A673 (cell line): Measurements from ENCODE around the gene GALNT9. TPM values are rescaled to one million over a fixed set of nuclear protein-coding genes. Genes with fewer than 3 reads are reported as not detected.
"Not testable (repeated sequence)": the region's sequence is repeated elsewhere in the genome, so short reads cannot be mapped to it uniquely, and the experiment has no call there.

Experiments used
- BruUV-seq: library from RNA; stranded (reverse); fragments of 400-500 nt; replicated peaks from 2 replicates; lab custom pipeline; 2021; lab: Mats Ljungman, UMichigan
- CTCF ChIA-PET: fragments of 300-600 bp; sonication (Branson Sonifier 250); formaldehyde crosslinking; loops from one replicate; lab custom pipeline; 2022; ENCODE audit warnings: antibody characterized with exemption; lab: Charles Lee
- POLR2A ChIA-PET: fragments of 300-600 bp; sonication (Branson Sonifier 250); formaldehyde crosslinking; loops from one replicate; lab custom pipeline; 2022; ENCODE audit warnings: antibody characterized with exemption; ENCODE audit not compliant: low non-redundant PET; lab: Charles Lee
- DNase-seq: peaks from one replicate; pipeline ENCODE4 v3.0.0-alpha.2; 2015; ENCODE audit warnings: low spot score
- H3K27ac ChIP-seq: fragments of 200-600 bp; sonication (generic); 2 replicates; pipeline ENCODE4 v1.5.1; 2016; ENCODE audit warnings: mixed run types, low read depth, mild to moderate bottlenecking, mixed read lengths, antibody characterized with exemption, low read length; ENCODE audit not compliant: poor library complexity, severe bottlenecking
- H3K27me3 ChIP-seq: fragments of 200-600 bp; sonication (generic); replicated peaks from 2 replicates; pipeline ENCODE4 v1.6.1; 2017; ENCODE audit warnings: mixed run types, low read depth, mild to moderate bottlenecking, mixed read lengths, antibody characterized with exemption, low read length; ENCODE audit not compliant: insufficient read depth, poor library complexity
- H3K36me3 ChIP-seq: fragments of 200-600 bp; sonication (generic); 2 replicates; pipeline ENCODE4 v1.6.1; 2016; ENCODE audit warnings: mixed run types, mild to moderate bottlenecking, mixed read lengths, antibody characterized with exemption, low read length; ENCODE audit not compliant: insufficient read depth, poor library complexity, severe bottlenecking
- H3K4me1 ChIP-seq: fragments of 200-600 bp; sonication (generic); 2 replicates; pipeline ENCODE4 v1.6.1; 2017; ENCODE audit warnings: mixed run types, mild to moderate bottlenecking, mixed read lengths, antibody characterized with exemption, low read length; ENCODE audit not compliant: insufficient read depth, poor library complexity, severe bottlenecking
- H3K4me3 ChIP-seq: fragments of 200-600 bp; sonication (generic); 2 replicates; pipeline ENCODE4 v1.5.1; 2016; ENCODE audit warnings: low read depth, mixed run types, mild to moderate bottlenecking, mixed read lengths, low read length; ENCODE audit not compliant: poor library complexity, severe bottlenecking
- H3K9me3 ChIP-seq: fragments of 200-600 bp; sonication (generic); 2 replicates; pipeline ENCODE4 v1.6.1; 2016; ENCODE audit warnings: mixed run types, low read depth, mild to moderate bottlenecking, mixed read lengths, antibody characterized with exemption, low read length; ENCODE audit not compliant: poor library complexity, severe bottlenecking
- CTCF ChIP-seq: fragments of 300-800, 200-600 bp; sonication (generic); conservative IDR thresholded peaks from 2 replicates; pipeline ENCODE4 v1.5.1; 2017; ENCODE audit warnings: low read depth, mild to moderate bottlenecking, antibody characterized with exemption, low read length, moderate library complexity, mixed read lengths
- EZH2 ChIP-seq: fragments of 200-600 bp; sonication (generic); IDR thresholded peaks from 2 replicates; pipeline ENCODE4 v1.6.1; 2017; ENCODE audit warnings: borderline replicate concordance, low read depth, mild to moderate bottlenecking, mixed read lengths, antibody characterized with exemption, low read length; ENCODE audit not compliant: poor library complexity, severe bottlenecking
- intact Hi-C: fragments of 100-400 bp; cut with micrococcal nuclease; formaldehyde crosslinking; loops from one replicate; pipeline ENCODE4 v1.10.0; 2022; ENCODE audit not compliant: unreplicated experiment
- total RNA-seq: library from RNA; stranded (reverse); gene quantifications from 2 replicates; pipeline ENCODE4 v1.2.3, GENCODE V29; 2021

GALNT9 gene
- total RNA-seq, 1 experiment from 2014 or later: 7.4 TPM

- no TSS peak for BruUV-seq
- ChIA-PET CTCF (no interaction called here), POLR2A (no interaction called here)
- Histone ChIP-seq H3K4me3 (no peak overlapping the region), H3K4me1 (peaks cover 10% of the 10 kb centered on the region), H3K9me3 (no peaks in the 10 kb centered on the region), H3K27me3 (no peaks in the 10 kb centered on the region), H3K36me3 (no peaks in the 10 kb centered on the region), H3K27ac (no peak overlapping the region)
- TF ChIP-seq CTCF (no peak), EZH2 (no peak)
- DNase-seq: no peak
- intact Hi-C loops: no loop called here
These were observed 83.8 kb downstream of the GALNT9 start for GRCh38 chr12:132245521-132246101.

GRCh38 chr12:132244724-132245295 lies 84.6 kb downstream of the GALNT9 start:
- Histone ChIP-seq H3K27ac (no peak overlapping the region), H3K4me1 (peaks cover 18% of the 10 kb centered on the region), H3K27me3 (no peaks in the 10 kb centered on the region), H3K4me3 (no peak overlapping the region), H3K9me3 (no peaks in the 10 kb centered on the region), H3K36me3 (no peaks in the 10 kb centered on the region)
- no TSS peak for BruUV-seq
- no peak for DNase-seq
- intact Hi-C loops: no loop called here
- CTCF ChIA-PET: no interaction called here
- TF ChIP-seq EZH2 (no peak), CTCF (no peak)
- POLR2A ChIA-PET: no interaction called here

GRCh38 chr12:132243596-132244310 lies 85.6 kb downstream of the GALNT9 start:
- BruUV-seq: no TSS peak
- no peak for DNase-seq
- H3K36me3 ChIP-seq: no peaks in the 10 kb centered on the region
- H3K27ac ChIP-seq: no peak overlapping the region
- TF ChIP-seq CTCF: no peak
- no peak for TF ChIP-seq EZH2
- no peaks in the 10 kb centered on the region for H3K27me3 ChIP-seq
- intact Hi-C loops: no loop called here
- H3K9me3 ChIP-seq: no peaks in the 10 kb centered on the region
- no peak overlapping the region for H3K4me3 ChIP-seq
- ChIA-PET CTCF (no interaction called here), POLR2A (no interaction called here)
- H3K4me1 ChIP-seq: peaks cover 25% of the 10 kb centered on the region

- POLR2A ChIA-PET, intact Hi-C loops: not testable (repeated sequence)
These were observed 86.2 kb downstream of the GALNT9 start for GRCh38 chr12:132243171-132243570.

GRCh38 chr12:132240669-132241007 lies 88.8 kb downstream of the GALNT9 start:
- H3K27ac ChIP-seq: peak overlapping the region; percentile 40
- H3K36me3 ChIP-seq, CTCF ChIA-PET, DNase-seq, BruUV-seq, H3K27me3 ChIP-seq, H3K9me3 ChIP-seq, intact Hi-C loops, H3K4me3 ChIP-seq, POLR2A ChIA-PET: not testable (repeated sequence)
- H3K4me1 ChIP-seq: peaks cover 20% of the 10 kb centered on the region

More at GRCh38 chr12:132243171-132243570, 86.2 kb downstream of the GALNT9 start:
- H3K4me1 ChIP-seq: peaks cover 20% of the 10 kb centered on the region
- H3K36me3 ChIP-seq, H3K27ac ChIP-seq, H3K4me3 ChIP-seq, BruUV-seq, H3K9me3 ChIP-seq, H3K27me3 ChIP-seq, DNase-seq, CTCF ChIA-PET: not testable (repeated sequence)
